SK-N-SH treated with all-trans-retinoic acid at 6 μM for 48 hours (cell line): ENCODE data around the gene C15orf40.

Source experiments
- ATAC-seq: fragments of 200-7000 bp; cut with Tn5 transposase; 3 replicates; pipeline ENCODE4 v1.9.1; 2020; ENCODE audit warnings: mild to moderate bottlenecking, moderate library complexity
- ARNTL ChIP-seq: fragments of 450-650 bp; formaldehyde crosslinking; IDR thresholded peaks from 2 replicates; pipeline ENCODE4 v1.5.0; 2020; ENCODE audit warnings: low read depth, mild to moderate bottlenecking, moderate library complexity, borderline replicate concordance
- BACH2 ChIP-seq: fragments of 250-450 bp; sonication (Bioruptor Pico); IDR thresholded peaks from 2 replicates; pipeline ENCODE4 v1.9.0; 2021; ENCODE audit warnings: mild to moderate bottlenecking, borderline replicate concordance
- CREB5 ChIP-seq: fragments of 250-450 bp; sonication (Bioruptor Pico); IDR thresholded peaks from 2 replicates; pipeline ENCODE4 v1.5.1; 2020; ENCODE audit warnings: low read depth, mild to moderate bottlenecking, moderate library complexity
- CSDC2 ChIP-seq: fragments of 250-450 bp; sonication (Bioruptor Pico); IDR thresholded peaks from 2 replicates; pipeline ENCODE4 v1.5.0; 2020; ENCODE audit warnings: mild to moderate bottlenecking, moderate library complexity
- CSRNP3 ChIP-seq: fragments of 250-450 bp; sonication (Bioruptor Pico); IDR thresholded peaks from 2 replicates; pipeline ENCODE4 v1.5.1; 2021; ENCODE audit warnings: mild to moderate bottlenecking, moderate library complexity
- ESRRG ChIP-seq: fragments of 250-450 bp; sonication (Bioruptor Pico); IDR thresholded peaks from 2 replicates; pipeline ENCODE4 v1.6.1; 2021; ENCODE audit warnings: mild to moderate bottlenecking
- GLIS3 ChIP-seq: fragments of 250-450 bp; sonication (Bioruptor Pico); IDR thresholded peaks from 2 replicates; pipeline ENCODE4 v1.5.0; 2020; ENCODE audit warnings: mild to moderate bottlenecking, moderate library complexity
- ISL1 ChIP-seq: fragments of 250-450 bp; sonication (Bioruptor Pico); IDR thresholded peaks from 2 replicates; pipeline ENCODE4 v2.1.2; 2022; ENCODE audit warnings: mild to moderate bottlenecking, moderate library complexity
- OSR1 ChIP-seq: fragments of 250-450 bp; sonication (Bioruptor Pico); IDR thresholded peaks from 2 replicates; pipeline ENCODE4 v1.8.0; 2022; ENCODE audit warnings: moderate library complexity, mild to moderate bottlenecking, inconsistent platforms
- PATZ1 ChIP-seq: fragments of 250-450 bp; sonication (Bioruptor Pico); IDR thresholded peaks from 2 replicates; pipeline ENCODE4 v1.8.0; 2020; ENCODE audit warnings: mild to moderate bottlenecking, moderate library complexity, borderline replicate concordance
- POU6F1 ChIP-seq: fragments of 250-450 bp; sonication (Bioruptor Pico); IDR thresholded peaks from 2 replicates; pipeline ENCODE4 v1.8.0; 2021; ENCODE audit warnings: low read depth, mild to moderate bottlenecking, moderate library complexity, borderline replicate concordance
- PPARA ChIP-seq: fragments of 250-450 bp; sonication (Bioruptor Pico); IDR thresholded peaks from 2 replicates; pipeline ENCODE4 v1.5.0; 2020; ENCODE audit warnings: mild to moderate bottlenecking, borderline replicate concordance
- RARB ChIP-seq: fragments of 250-450 bp; sonication (Bioruptor Pico); IDR thresholded peaks from 2 replicates; pipeline ENCODE4 v1.8.0; 2021; ENCODE audit warnings: mild to moderate bottlenecking, moderate library complexity
- SNAI2 ChIP-seq: fragments of 250-450 bp; sonication (Bioruptor Pico); IDR thresholded peaks from 2 replicates; pipeline ENCODE4 v1.5.0; 2020; ENCODE audit warnings: mild to moderate bottlenecking, moderate library complexity
- TCF4 ChIP-seq: fragments of 250-450 bp; sonication (Bioruptor Pico); IDR thresholded peaks from 2 replicates; pipeline ENCODE4 v1.8.0; 2021; ENCODE audit warnings: mild to moderate bottlenecking, moderate library complexity, borderline replicate concordance
- TSHZ2 ChIP-seq: fragments of 250-450 bp; sonication (Bioruptor Pico); IDR thresholded peaks from 2 replicates; pipeline ENCODE4 v1.5.0; 2020; ENCODE audit warnings: mild to moderate bottlenecking, moderate library complexity
- ZC3H10 ChIP-seq: fragments of 250-450 bp; sonication (Bioruptor Pico); IDR thresholded peaks from 2 replicates; pipeline ENCODE4 v1.5.1; 2021; ENCODE audit warnings: mild to moderate bottlenecking, moderate library complexity
- ZFP3 ChIP-seq: fragments of 250-450 bp; sonication (Bioruptor Pico); IDR thresholded peaks from 2 replicates; pipeline ENCODE4 v1.5.0; 2020; ENCODE audit warnings: mild to moderate bottlenecking, moderate library complexity
- ZFP30 ChIP-seq: fragments of 450-650 bp; formaldehyde crosslinking; IDR thresholded peaks from 2 replicates; pipeline ENCODE4 v1.5.0; 2022; ENCODE audit warnings: mild to moderate bottlenecking, moderate library complexity
- ZNF565 ChIP-seq: fragments of 450-650 bp; formaldehyde crosslinking; conservative IDR thresholded peaks from 2 replicates; pipeline ENCODE4 v1.5.0; 2020; ENCODE audit warnings: low read depth, mild to moderate bottlenecking, moderate library complexity
- ZNF8 ChIP-seq: fragments of 450-650 bp; formaldehyde crosslinking; IDR thresholded peaks from 2 replicates; pipeline ENCODE4 v1.5.0; 2020; ENCODE audit warnings: mild to moderate bottlenecking, moderate library complexity

C15orf40 gene

GRCh38 chr15:82970696-82971095, 40.7 kb downstream of the C15orf40 start:
- TF ChIP-seq ZNF8 = peak; percentile 45; the same call in 1 of the 2 replicates
- peak; percentile 45; the same call in 1 of the 2 replicates for TF ChIP-seq TCF4 (CRISPR knock-in tag)
- no peak for TF ChIP-seq ZFP3 (CRISPR knock-in tag)
- no peak for ATAC-seq

- peak; percentile 18; the same call in 1 of the 3 replicates for ATAC-seq
- TF ChIP-seq TCF4 (CRISPR knock-in tag) (peak; percentile 33; the same call in 1 of the 2 replicates), POU6F1 (no peak), SNAI2 (no peak), ZNF8 (no peak), ZC3H10 (CRISPR knock-in tag) (no peak), ARNTL (CRISPR knock-in tag) (no peak), ISL1 (peak; percentile 37), CSDC2 (CRISPR knock-in tag) (no peak), TSHZ2 (0 out of 2 replicates have a peak, but pooled peaks have one; percentile 24), CREB5 (CRISPR knock-in tag) (no peak)
Observed at GRCh38 chr15:82970078-82970686, 41.3 kb downstream of the C15orf40 start.

GRCh38 chr15:82969353-82969752, 42.1 kb downstream of the C15orf40 start:
- TF ChIP-seq GLIS3 (CRISPR knock-in tag) (no peak), RARB (CRISPR knock-in tag) (no peak), ZNF565 (CRISPR knock-in tag) (no peak), ZNF8 (no peak), CSRNP3 (CRISPR knock-in tag) (no peak), PATZ1 (no peak), ZFP3 (CRISPR knock-in tag) (no peak), ZFP30 (CRISPR knock-in tag) (no peak), ESRRG (CRISPR knock-in tag) (no peak), TSHZ2 (no peak), SNAI2 (no peak), BACH2 (CRISPR knock-in tag) (no peak), OSR1 (CRISPR knock-in tag) (no peak), PPARA (CRISPR knock-in tag) (no peak), TCF4 (CRISPR knock-in tag) (no peak)
- no peak for ATAC-seq
